Astrocyte of the spinal cord (primary cell): ENCODE data around the gene EVA1B.
A peak's percentile ranks its signal among the peaks of the same experiment; 100 is the strongest.

Source experiments
- DNase-seq: peaks from one replicate; pipeline ENCODE4 v3.0.0; 2011; ENCODE audit warnings: low read depth, low spot score
- H3K4me3 ChIP-seq: 2 replicates; pipeline ENCODE4 v1.5.1; 2011; ENCODE audit warnings: low read depth, mild to moderate bottlenecking, low read length, moderate library complexity
- CTCF ChIP-seq: IDR thresholded peaks from 2 replicates; pipeline ENCODE4 v1.5.1; 2012; ENCODE audit warnings: low read depth, mild to moderate bottlenecking, low read length, inconsistent platforms
- in situ Hi-C: cut with HindIII; loops from 2 replicates; pipeline ENCODE4 v1.10.0; 2017; ENCODE audit warnings: low sequenced_read_pairs

EVA1B gene

GRCh38 chr1:36320767-36321118 lies 2.7 kb downstream of the EVA1B start:
- no peak for TF ChIP-seq CTCF
- in situ Hi-C loops = no loop called here
- peak overlapping the region; percentile 24 for H3K4me3 ChIP-seq
- DNase-seq = no peak

GRCh38 chr1:36320291-36320761 lies 3.1 kb downstream of the EVA1B start:
- TF ChIP-seq CTCF = no peak
- peak overlapping the region; percentile 2 for H3K4me3 ChIP-seq
- DNase-seq = no peak
- in situ Hi-C loops = no loop called here

GRCh38 chr1:36309397-36309796 lies 14.0 kb downstream of the EVA1B start:
- TF ChIP-seq CTCF = no peak
- no peak for DNase-seq
- no peak overlapping the region for H3K4me3 ChIP-seq
- in situ Hi-C loops = no loop called here

- TF ChIP-seq CTCF = no peak
- in situ Hi-C loops = no loop called here
- no peak for DNase-seq
- peak overlapping the region; percentile 66 for H3K4me3 ChIP-seq
These were observed 15.7 kb downstream of the EVA1B start for GRCh38 chr1:36307601-36308330.

- H3K4me3 ChIP-seq = peak overlapping the region; percentile 66
- in situ Hi-C loops = no loop called here
- TF ChIP-seq CTCF = no peak
- peak; percentile 93 for DNase-seq
These were observed 16.5 kb downstream of the EVA1B start for GRCh38 chr1:36306902-36307456.

GRCh38 chr1:36306210-36306901 lies 17.1 kb downstream of the EVA1B start, which contains the start of gene SH3D21:
Gene SH3D21, plus strand, starts transcription at chr1:36306368. Its CDS starts 53 bp downstream, at chr1:36306421.
- in situ Hi-C loops = no loop called here
- peak within 1 kb of the TSS; percentile 66 for H3K4me3 ChIP-seq
- DNase-seq = peak; percentile 22
- TF ChIP-seq CTCF = peak; percentile 34
